ENCODE measurements around the gene PTPRB.

DNA sequence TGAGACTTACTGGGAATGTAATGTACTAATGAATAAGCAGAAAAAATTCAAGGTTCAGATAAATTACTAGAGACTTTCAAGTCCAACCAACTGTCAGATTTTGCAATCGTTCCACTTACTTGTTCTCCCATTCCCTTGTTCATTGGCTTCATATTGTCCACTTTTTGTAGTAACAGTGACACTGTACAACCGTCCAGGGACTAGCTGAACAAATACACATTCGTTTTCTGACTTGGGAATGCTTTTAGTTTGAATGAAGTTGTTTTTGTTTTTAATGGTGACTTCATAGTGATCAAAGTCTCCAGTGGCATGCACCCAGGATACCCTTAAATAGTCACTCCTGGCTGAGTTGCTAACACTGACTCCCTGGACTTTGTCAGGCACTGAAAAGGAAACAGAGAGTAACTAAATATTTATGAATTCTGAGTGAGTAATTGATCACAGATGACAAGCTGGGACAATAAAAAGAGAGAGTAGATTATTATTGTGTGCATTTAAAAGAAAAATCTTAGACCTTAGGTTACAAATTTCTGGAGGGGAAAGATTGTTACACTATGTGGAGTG, 65.4 kb downstream of the PTPRB start:
- TF ChIP-seq, protein P1, sequence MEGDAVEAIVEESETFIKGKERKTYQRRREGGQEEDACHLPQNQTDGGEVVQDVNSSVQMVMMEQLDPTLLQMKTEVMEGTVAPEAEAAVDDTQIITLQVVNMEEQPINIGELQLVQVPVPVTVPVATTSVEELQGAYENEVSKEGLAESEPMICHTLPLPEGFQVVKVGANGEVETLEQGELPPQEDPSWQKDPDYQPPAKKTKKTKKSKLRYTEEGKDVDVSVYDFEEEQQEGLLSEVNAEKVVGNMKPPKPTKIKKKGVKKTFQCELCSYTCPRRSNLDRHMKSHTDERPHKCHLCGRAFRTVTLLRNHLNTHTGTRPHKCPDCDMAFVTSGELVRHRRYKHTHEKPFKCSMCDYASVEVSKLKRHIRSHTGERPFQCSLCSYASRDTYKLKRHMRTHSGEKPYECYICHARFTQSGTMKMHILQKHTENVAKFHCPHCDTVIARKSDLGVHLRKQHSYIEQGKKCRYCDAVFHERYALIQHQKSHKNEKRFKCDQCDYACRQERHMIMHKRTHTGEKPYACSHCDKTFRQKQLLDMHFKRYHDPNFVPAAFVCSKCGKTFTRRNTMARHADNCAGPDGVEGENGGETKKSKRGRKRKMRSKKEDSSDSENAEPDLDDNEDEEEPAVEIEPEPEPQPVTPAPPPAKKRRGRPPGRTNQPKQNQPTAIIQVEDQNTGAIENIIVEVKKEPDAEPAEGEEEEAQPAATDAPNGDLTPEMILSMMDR (IDR thresholded peaks at IDR 0.05) = no peak
- TF ChIP-seq POLR2AphosphoS5 (IDR thresholded peaks at IDR 0.05; ENCODE audit: low read depth, low read length) = no peak

All from Panc1 (cell line).